NCI-H2227 (cell line): ENCODE measurements around the gene COMMD8.
"Not testable (repeated sequence)": the region's sequence is repeated elsewhere in the genome, so short reads cannot be mapped to it uniquely, and the experiment has no call there.

Experiments used
- DNase-seq: peaks from one replicate; lab custom pipeline; 2025; ENCODE audit not compliant: unreplicated experiment; lab: John Stamatoyannopoulos, UW

COMMD8 gene

DNA sequence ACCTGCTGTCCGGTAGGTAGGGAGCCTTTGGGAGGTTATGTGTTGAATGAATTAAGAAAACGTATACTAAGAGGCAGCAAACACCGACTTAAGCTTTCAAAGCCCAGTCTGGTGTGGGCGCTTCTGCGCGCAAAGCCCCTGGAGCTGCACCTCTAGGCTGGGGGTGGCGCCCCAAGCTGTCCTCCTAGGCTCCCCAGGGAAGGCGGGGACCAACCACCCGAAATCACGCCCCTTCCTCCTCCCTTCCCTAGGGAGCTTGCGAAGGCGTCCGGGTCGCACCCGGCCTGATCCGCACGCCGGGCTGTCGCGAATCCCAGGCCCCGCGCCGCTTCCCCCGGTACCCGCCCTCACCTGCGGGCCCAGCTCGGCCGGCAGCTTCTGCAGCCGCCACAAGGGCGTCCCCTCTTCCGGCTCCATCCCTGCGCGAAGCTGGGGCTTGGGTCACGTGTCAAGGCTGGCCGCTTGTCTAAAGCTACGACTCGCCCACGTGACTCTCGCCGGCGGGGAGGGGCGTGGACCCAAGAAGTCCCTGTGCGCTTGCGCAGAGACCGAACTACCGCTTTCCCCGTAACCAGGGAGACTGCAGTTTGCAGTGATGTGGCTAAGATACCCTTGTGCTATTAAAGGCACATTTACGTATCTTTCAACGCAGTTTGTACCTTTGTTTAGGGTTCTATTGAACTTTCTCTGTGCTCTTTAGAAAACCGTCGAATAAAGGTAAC lies at the start of gene COMMD8:
TSS of gene COMMD8 (minus strand) at position 468 of the 722 bp plus-strand sequence. CDS start at position 417, 51 bp downstream.
- peak; percentile 96 for DNase-seq

DNA sequence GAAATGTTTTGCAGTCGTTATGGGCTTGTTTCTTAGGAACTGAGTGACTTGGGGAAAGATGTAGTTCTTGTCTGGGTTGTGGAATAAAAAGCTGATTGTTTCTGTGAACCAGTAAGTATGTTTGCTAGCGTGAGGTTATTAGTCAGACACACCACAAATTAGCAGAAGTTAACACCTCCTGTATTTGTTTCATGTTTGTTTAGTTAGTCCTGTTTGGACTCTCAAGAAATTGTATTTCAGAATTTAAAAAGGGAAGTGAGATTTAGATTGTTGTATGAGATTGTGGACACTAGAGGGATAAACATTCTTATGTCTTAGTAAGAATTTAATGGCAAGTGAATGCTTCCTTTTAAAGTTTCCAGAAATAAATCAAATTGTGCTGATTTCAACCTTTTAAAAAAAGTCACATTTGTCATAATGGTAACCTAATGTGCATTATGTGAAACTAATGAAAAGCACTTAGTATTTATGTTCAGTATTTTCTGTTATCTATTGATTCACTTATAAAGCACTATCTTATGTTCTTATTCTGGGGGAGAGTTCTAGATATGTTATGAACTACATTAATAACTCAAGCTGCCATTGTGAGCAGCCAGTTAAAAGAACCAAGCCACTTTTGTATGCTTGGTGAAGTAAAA lies 47.1 kb upstream of the COMMD8 start:
- no peak for DNase-seq

DNA sequence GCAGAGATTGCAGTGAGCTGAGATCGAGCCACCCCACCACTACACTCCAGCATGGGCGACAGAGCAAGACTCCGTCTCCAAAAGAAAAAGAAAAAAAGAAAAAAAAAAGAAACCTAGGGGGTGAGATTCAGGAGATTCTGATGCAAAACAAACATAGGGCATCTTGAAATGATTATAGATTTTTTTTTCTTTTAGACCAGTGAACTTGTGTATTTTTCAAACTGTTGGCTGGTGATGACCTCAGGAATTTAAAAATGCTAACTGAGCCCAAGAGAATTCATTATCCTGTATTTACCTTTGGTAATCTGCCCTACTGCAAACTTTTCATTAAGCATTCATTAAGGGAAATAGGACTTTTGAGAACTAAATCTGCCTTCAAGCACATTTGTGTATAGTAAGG lies 42.2 kb upstream of the COMMD8 start:
- DNase-seq = no peak

- DNase-seq = no peak
These were observed 41.6 kb upstream of the COMMD8 start for GRCh38 chr4:47505147-47505546.

- DNase-seq = no peak
These were observed 37.3 kb upstream of the COMMD8 start for GRCh38 chr4:47500776-47501175.

- DNase-seq = no peak
These were observed 36.2 kb upstream of the COMMD8 start for GRCh38 chr4:47499700-47500099.

DNA sequence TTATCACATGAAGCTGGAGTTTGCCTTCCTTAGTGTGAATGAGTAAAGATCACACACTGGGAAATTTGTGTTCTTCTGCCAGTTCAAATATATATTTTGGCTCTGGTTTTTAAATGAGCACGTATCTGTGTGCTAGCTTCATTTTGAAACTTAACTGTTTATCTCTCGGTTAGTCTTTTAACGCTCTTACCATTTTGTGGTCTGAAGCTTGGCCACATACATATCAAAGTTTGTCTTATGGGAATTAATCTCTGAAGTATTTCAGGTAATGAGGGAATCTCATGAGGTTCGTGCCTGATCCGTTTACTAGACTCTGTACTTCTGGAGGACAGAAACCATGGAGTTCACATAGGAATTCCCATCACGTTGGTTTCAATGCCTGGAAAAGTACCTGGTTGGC lies 35.4 kb upstream of the COMMD8 start:
- DNase-seq = no peak

DNA sequence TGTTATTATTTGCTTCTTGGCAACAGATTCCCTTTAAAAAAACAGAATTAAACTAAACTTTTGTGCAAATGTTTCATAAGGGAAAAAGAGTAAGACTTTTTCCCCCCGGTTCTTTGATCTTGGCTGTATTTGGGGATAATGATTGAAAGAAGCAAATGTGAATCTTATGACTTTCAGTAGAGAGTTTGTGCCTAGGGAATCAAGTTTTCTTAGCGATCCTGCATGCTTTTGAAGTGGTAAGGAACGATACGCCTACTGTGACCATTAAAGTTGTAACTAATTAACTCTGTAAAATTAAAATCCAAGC lies 30.6 kb upstream of the COMMD8 start:
- DNase-seq = no peak

DNA sequence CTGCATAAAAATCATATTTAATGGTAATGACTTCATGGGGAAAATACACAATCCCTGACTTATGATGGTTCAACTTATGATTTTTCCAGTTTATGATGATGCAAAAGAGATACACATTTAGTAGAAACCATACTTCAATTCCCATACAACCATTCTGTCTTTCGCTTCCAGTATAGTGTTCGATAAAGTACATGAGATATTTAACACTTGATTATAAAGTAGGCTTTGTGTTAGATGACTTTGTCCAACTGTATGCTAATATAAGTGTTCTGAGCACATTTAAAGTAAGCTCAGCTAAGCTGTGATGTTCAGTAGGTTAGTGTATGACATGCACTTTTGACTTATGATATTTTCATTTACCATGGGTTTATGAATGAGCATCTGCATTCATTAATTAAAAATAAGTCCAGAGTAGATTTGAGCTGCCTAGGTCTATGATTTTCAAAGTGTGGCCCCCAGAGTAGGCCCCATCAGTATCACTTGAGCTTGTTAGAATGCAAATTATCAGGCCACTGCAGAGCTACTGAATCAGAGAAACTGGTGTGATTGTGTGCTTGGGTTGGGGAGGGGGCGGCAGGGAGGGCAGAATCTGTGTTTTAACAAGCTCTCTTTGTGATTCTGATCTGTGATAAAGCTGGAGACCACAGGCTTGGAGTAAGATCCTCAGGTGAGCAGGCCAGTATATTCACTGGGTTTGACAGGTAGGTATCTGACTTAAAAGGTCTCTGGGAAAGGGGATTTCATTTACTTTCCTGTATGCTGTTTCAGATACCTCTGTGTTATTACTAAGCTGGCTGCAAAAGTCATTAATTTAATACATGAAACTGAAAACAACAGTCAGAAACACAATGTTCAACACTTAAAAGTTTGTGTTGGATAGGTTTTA lies 30.0 kb upstream of the COMMD8 start:
- DNase-seq = no peak

DNA sequence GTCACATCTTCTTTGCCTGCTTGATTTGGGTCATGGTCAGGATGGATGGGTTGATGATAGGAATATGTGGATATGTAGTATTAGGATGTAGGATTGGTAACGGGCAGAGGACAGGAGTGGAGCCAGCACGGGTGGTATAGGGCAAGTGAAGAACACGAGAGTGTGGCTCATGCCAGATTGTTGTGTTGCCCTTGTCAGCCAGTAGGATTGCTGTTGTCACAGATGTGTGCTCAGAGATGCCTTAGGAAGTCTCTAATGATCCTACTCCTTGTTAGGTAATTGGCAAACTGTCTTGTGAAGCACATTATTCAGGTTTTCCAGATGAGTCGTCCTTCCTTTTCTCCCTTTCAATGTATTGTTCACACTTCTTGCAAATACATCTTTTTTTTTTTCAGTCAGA lies 27.0 kb upstream of the COMMD8 start:
- peak; percentile 0 for DNase-seq

DNA sequence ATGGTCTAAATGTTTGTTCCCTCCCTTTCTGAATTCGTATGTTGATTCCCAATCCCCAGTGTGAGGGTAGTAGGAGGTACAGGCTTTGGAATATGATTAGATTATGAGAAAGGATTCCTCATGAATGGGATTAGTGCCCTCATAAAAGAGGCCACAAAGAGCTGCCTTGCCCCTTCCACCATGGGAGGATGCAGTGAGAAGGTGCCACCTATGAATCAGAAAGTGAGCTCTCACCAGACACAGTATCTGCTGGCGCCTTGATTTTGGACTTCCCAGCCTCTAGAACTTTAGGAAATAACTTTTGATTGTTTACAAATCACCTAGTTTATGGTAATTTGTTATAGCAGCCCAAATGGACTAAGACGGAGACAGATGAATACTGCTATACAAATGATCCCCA lies 25.2 kb upstream of the COMMD8 start:
- DNase-seq = no peak

DNA sequence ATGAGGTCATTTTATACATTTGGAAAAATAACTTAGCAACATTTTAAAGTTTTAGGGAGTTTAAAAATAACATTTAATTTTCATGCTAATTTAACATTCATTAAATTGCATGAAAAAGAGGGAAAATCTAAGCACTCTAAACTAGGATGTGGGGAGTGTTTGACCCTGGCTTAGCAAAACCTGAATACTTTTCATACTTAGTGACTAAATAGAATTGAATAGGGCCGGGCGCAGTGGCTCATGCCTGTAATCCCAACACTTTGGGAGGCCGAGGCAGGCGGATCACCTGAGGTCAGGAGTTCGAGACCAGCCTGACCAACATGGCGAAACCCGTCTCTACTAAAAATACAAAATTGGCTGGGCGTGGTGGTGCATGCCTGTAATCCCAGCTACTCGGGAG lies 23.2 kb upstream of the COMMD8 start:
- not testable (repeated sequence) for DNase-seq

DNA sequence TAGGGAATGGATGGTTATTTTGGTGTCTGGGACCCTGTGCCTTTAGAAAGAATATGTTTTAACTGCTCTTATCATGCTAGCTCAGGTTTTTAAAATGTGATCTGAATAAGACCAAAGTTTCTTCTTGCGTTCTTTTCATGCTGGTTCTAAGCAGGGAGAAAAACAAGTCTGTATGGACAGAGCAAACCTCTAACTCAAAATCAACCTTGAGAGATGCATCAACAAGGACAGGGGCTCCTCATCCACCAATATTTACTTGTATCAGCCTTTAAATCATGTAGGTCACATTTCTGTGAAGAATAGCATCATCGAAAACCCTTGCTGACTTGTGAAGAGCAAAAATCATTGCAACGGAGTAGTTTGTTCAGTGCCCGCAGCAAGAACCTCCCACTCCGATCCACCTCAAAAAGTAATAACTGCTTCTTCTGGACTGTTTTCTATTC lies 22.8 kb upstream of the COMMD8 start:
- DNase-seq = no peak

DNA sequence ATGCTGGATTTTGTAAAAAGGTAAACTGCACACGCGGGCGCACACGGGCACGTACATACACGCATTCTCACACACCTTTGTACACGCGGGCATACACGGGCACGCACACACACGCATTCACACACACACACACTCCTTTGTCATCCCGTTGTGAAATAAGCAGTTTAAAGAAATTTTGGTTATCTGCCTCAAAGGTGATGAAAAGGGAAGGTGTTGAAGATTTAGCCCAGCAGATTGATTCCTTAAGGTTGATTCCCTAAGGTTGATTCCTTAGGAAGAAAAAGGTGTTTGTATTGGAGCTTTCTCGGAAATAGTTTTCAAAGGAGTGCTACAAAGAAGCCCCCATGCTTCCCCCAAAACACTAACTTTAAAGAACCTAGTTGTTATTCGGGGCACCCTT lies 22.3 kb upstream of the COMMD8 start:
- DNase-seq = no peak

DNA sequence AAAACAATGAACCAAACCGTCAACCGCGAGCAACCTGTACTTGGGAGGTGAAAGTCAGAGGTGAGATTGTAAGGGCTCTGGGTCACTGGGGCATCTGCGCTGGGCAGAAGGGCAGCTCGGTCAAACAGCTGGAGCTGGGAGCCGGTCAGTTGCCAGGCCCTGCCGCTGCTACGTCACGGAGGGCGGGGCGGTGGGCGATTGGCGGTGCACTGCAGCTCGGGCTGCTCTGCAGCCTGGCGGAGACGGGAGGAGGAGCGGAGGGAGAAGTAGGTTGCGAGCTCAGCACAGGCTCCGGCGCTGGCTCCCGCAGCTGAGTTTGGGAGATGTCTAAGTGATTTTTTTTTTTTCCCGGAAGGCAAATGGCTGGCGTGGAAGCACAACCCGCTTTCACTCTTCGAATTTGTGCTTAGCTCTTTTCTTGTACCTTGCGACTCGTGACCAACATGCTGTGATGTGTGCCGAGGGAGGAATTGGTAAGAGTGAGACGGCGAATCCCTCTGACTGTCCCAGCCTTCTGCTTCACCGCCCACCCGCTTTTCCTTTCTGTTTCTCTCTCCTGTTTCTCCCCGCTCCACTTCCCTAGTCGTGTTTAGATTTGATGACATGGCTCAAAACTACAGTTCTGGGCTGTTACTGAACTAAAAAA lies 21.7 kb upstream of the COMMD8 start, which contains the start of gene ATP10D:
TSS of gene ATP10D (plus strand) at position 229 of the 646 bp plus-strand sequence. CDS start 27,266 bp downstream, outside the sequence.
- peak; percentile 83 for DNase-seq

DNA sequence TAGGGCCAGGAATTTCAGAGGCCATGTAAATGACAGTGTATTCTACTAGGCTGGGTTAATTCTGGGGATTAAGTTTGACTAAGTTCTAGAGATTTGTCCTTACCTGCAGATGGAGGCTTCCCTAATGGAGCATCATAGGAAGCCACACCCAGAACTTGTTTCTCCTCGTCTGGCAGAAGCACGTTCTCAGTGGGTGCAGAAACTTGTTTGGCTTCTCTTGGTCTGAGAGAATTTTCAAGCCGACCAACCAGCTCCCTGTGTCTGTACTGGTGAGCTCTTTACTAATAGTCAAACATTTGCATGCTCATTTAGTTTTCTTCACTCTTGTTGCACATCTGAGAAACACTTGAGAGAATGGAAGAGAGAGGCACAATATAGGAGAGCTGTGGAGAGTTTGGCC lies 20.7 kb upstream of the COMMD8 start:
- DNase-seq = no peak

GRCh38 chr4:47483745-47484144 lies 20.2 kb upstream of the COMMD8 start:
- no peak for DNase-seq

GRCh38 chr4:47482326-47482725 lies 18.8 kb upstream of the COMMD8 start:
- DNase-seq = no peak

GRCh38 chr4:47478804-47479203 lies 15.3 kb upstream of the COMMD8 start:
- no peak for DNase-seq

- DNase-seq = no peak
These were observed 11.9 kb upstream of the COMMD8 start for GRCh38 chr4:47475411-47475810.

- no peak for DNase-seq
These were observed 11.3 kb upstream of the COMMD8 start for GRCh38 chr4:47474799-47475198.
